Suprapubic skin (tissue), 4 donors: ENCODE measurements around the gene LRRC3B. TPM values are rescaled to one million over a fixed set of nuclear protein-coding genes. Genes with fewer than 3 reads are reported as not detected.

Experiments
- DNase-seq, 2 donors: peaks; one replicate each; pipeline ENCODE4 v3.0.0-alpha.2; 2019; ENCODE audit warnings: low spot score in 2 of 2
- H3K27ac ChIP-seq: fragments of 200-600 bp; sonication (generic); one replicate; pipeline ENCODE4 v1.5.1; 2019
- H3K27me3 ChIP-seq: fragments of 200-600 bp; sonication (generic); one replicate; pipeline ENCODE4 v1.5.1; 2019
- H3K36me3 ChIP-seq: fragments of 200-600 bp; sonication (generic); one replicate; pipeline ENCODE4 v1.5.1; 2019
- H3K4me1 ChIP-seq: fragments of 200-600 bp; sonication (generic); one replicate; pipeline ENCODE4 v1.5.1; 2019
- H3K4me3 ChIP-seq: fragments of 200-600 bp; sonication (generic); one replicate; pipeline ENCODE4 v1.5.1; 2019; ENCODE audit warnings: mild to moderate bottlenecking
- H3K9me3 ChIP-seq: fragments of 200-600 bp; sonication (generic); one replicate; pipeline ENCODE4 v1.5.1; 2019
- EP300 ChIP-seq: sonication (generic); formaldehyde crosslinking; IDR thresholded peaks from one replicate; pipeline ENCODE4 v1.6.1; 2017; ENCODE audit warnings: antibody characterized with exemption
- POLR2A ChIP-seq, 2 donors: fragments of 450-650 bp; IDR thresholded peaks; one replicate each; pipeline ENCODE4 v1.6.1; 2017; ENCODE audit warnings: antibody characterized with exemption in 2 of 2, mild to moderate bottlenecking in 2 of 2, moderate library complexity in 2 of 2
- POLR2AphosphoS5 ChIP-seq, 3 donors: sonication (generic); formaldehyde crosslinking; IDR thresholded peaks; one replicate each; pipeline ENCODE4 v1.6.1; 2017; ENCODE audit warnings: antibody characterized with exemption in 3 of 3
- WGBS: methylation state at CpG from one replicate; pipeline ENCODE4 v1.1.5; 2018; 5-methylcytosine and 5-hydroxymethylcytosine counted together
- total RNA-seq, 4 donors: library from RNA; depleted of rRNA; stranded (reverse); fragments of >200 nt; gene quantifications; one replicate each; pipeline ENCODE4 v1.1.0, GENCODE V29; 2016
- TF ChIP-seq, protein P1 (sequence below), 2 donors: fragments of 200-600 bp in 1 of 2; fragments of 450-650 bp in 1 of 2; sonication (generic) in 1 of 2; IDR thresholded peaks; one replicate each; pipeline ENCODE4 v1.5.1; 2016 to 2019; ENCODE audit warnings: antibody characterized with exemption in 2 of 2, mild to moderate bottlenecking in 1 of 2, moderate library complexity in 1 of 2

The LRRC3B gene
- total RNA-seq, 4 donors from 2014 or later, result not detected

GRCh38 chr3:26625187-26625586, 2.6 kb downstream of the LRRC3B start:
- 80% methylated on average over 9 of the region's 13 CpGs for WGBS
- DNase-seq, result no peak

GRCh38 chr3:26627080-26627479, 4.5 kb downstream of the LRRC3B start:
- Histone ChIP-seq H3K27me3 (peaks cover 35% of the 10 kb centered on the region), H3K4me3 (no peak overlapping the region), H3K4me1 (peaks cover 16% of the 10 kb centered on the region), H3K9me3 (no peaks in the 10 kb centered on the region), H3K36me3 (no peaks in the 10 kb centered on the region), H3K27ac (no peak overlapping the region)
- TF ChIP-seq, protein P1, sequence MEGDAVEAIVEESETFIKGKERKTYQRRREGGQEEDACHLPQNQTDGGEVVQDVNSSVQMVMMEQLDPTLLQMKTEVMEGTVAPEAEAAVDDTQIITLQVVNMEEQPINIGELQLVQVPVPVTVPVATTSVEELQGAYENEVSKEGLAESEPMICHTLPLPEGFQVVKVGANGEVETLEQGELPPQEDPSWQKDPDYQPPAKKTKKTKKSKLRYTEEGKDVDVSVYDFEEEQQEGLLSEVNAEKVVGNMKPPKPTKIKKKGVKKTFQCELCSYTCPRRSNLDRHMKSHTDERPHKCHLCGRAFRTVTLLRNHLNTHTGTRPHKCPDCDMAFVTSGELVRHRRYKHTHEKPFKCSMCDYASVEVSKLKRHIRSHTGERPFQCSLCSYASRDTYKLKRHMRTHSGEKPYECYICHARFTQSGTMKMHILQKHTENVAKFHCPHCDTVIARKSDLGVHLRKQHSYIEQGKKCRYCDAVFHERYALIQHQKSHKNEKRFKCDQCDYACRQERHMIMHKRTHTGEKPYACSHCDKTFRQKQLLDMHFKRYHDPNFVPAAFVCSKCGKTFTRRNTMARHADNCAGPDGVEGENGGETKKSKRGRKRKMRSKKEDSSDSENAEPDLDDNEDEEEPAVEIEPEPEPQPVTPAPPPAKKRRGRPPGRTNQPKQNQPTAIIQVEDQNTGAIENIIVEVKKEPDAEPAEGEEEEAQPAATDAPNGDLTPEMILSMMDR (IDR thresholded peaks at IDR 0.05), result no peak
- TF ChIP-seq EP300 (no peak), POLR2A (IDR thresholded peaks at IDR 0.05) (no peak), POLR2AphosphoS5 (IDR thresholded peaks at IDR 0.05) (no peak)
- WGBS, result 91% methylated on average over 4 of the region's 4 CpGs
- no peak for DNase-seq

More at GRCh38 chr3:26625187-26625586, 2.6 kb downstream of the LRRC3B start:
- Histone ChIP-seq H3K4me3 (no peak overlapping the region), H3K9me3 (no peaks in the 10 kb centered on the region), H3K4me1 (peaks cover 16% of the 10 kb centered on the region), H3K27ac (no peak overlapping the region), H3K36me3 (no peaks in the 10 kb centered on the region), H3K27me3 (peaks cover 46% of the 10 kb centered on the region)
- TF ChIP-seq POLR2A (IDR thresholded peaks at IDR 0.05) (no peak), POLR2AphosphoS5 (IDR thresholded peaks at IDR 0.05) (no peak), EP300 (no peak)
- TF ChIP-seq, protein P1 (IDR thresholded peaks at IDR 0.05), result no peak

GRCh38 chr3:26628915-26629314, 6.3 kb downstream of the LRRC3B start:
- Histone ChIP-seq H3K27ac (no peak overlapping the region), H3K36me3 (no peaks in the 10 kb centered on the region), H3K27me3 (peaks cover 16% of the 10 kb centered on the region), H3K4me1 (peaks cover under 1% of the 10 kb centered on the region), H3K9me3 (no peaks in the 10 kb centered on the region), H3K4me3 (no peak overlapping the region)
- 64% methylated on average over 1 of the region's 1 CpG for WGBS
- DNase-seq, result no peak
- no peak for TF ChIP-seq POLR2A (IDR thresholded peaks at IDR 0.05)

DNA sequence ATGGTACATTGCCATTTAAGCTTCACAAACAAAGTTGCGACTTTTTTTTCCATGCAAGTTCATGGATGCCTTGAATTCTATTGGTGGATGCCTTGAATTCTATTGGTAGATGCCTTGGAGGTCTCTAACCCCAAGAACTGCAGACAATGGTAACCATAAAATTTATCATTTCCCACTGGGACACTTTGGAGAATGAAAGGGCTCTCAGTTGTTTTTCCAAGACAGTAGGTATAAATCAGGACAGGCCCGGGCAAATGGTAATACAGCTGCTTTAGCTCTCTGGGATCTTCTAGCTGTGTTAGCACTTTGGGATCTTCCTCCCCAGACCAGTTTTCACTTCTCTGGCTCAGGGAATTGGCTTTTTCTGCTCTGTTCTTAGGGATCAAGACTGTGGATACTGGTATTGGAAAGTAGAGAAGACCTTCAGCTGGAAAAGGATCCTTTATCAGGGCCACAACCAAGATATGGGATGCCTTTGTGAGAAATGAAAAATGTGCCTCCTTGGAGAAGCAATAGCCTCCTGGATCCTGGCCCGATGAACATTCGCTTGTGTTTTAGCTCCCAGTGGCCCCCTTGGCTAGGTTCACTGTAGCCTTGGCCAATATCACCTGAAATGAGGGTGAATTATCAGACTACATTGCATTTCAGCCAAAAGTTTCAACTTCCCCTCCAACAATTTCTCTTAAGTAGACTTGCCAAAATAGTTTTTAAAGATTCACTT, 8.3 kb downstream of the LRRC3B start:
- no peak overlapping the region for H3K4me3 ChIP-seq
- no peaks in the 10 kb centered on the region for H3K9me3 ChIP-seq
- DNase-seq, result no peak
- TF ChIP-seq POLR2AphosphoS5 (IDR thresholded peaks at IDR 0.05) (no peak), POLR2A (IDR thresholded peaks at IDR 0.05) (no peak), EP300 (no peak)
- TF ChIP-seq, protein P1 (IDR thresholded peaks at IDR 0.05), result no peak
- H3K27ac ChIP-seq, result no peak overlapping the region
- no peaks in the 10 kb centered on the region for H3K36me3 ChIP-seq
- H3K27me3 ChIP-seq, result peaks cover 2% of the 10 kb centered on the region
- H3K4me1 ChIP-seq, result no peaks in the 10 kb centered on the region
- WGBS, result 91% methylated on average over 4 of the region's 4 CpGs

DNA sequence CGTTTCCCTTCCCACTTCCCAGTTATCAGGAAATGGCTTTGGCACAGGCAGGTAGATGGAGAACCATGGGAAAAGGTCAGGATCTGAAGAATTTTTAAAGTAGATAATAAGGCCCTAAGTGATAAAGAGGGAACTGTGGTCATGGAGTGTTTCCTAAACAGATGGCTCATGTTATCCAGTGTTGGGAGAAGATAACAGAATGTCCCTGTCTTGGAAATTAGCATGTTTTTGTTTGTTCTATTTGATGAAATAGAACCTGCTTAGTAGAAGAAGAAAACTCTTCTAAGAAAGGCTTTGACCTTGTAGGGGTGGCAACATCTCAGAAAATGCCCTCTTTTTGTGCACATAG, 8.8 kb downstream of the LRRC3B start:
- Histone ChIP-seq H3K4me1 (no peaks in the 10 kb centered on the region), H3K36me3 (no peaks in the 10 kb centered on the region)
- 57% methylated on average over 1 of the region's 1 CpG for WGBS

More for the DNA sequence above, 8.8 kb downstream of the LRRC3B start:
- DNase-seq, result no peak
- no peak overlapping the region for H3K4me3 ChIP-seq
- no peak overlapping the region for H3K27ac ChIP-seq
- no peaks in the 10 kb centered on the region for H3K9me3 ChIP-seq
- no peaks in the 10 kb centered on the region for H3K27me3 ChIP-seq
- TF ChIP-seq EP300, result no peak
- TF ChIP-seq, protein P1 (IDR thresholded peaks at IDR 0.05), result no peak
- TF ChIP-seq POLR2AphosphoS5 (IDR thresholded peaks at IDR 0.05), result no peak
- TF ChIP-seq POLR2A (IDR thresholded peaks at IDR 0.05), result no peak
